GM10248 (cell line): ENCODE measurements around the gene TMEM273.

Experiments used
- CTCF ChIA-PET: fragments of 300-600 bp; sonication (Branson Sonifier 250); formaldehyde crosslinking; extraction: SDS; loops from one replicate; lab custom pipeline; 2021; ENCODE audit warnings: antibody characterized with exemption; lab: Yijun Ruan, JAX
- POLR2A ChIA-PET: fragments of 350-650 bp; sonication (Branson Sonifier 250); formaldehyde crosslinking; extraction: SDS; loops from one replicate; lab custom pipeline; 2020; ENCODE audit warnings: antibody characterized with exemption; lab: Yijun Ruan, JAX
- DNase-seq: peaks from one replicate; pipeline ENCODE4 v3.0.0; 2012; ENCODE audit errors: extremely low spot score
- TF ChIP-seq, protein P1 (sequence below): IDR thresholded peaks from 2 replicates; pipeline ENCODE4 v1.5.1; 2012; ENCODE audit warnings: mild to moderate bottlenecking, low read depth; ENCODE audit errors: extremely low read depth, missing control alignments, control extremely low read depth

Gene TMEM273

GRCh38 chr10:49172061-49172776 lies 16.0 kb downstream of the TMEM273 start:
- TF ChIP-seq, protein P1, sequence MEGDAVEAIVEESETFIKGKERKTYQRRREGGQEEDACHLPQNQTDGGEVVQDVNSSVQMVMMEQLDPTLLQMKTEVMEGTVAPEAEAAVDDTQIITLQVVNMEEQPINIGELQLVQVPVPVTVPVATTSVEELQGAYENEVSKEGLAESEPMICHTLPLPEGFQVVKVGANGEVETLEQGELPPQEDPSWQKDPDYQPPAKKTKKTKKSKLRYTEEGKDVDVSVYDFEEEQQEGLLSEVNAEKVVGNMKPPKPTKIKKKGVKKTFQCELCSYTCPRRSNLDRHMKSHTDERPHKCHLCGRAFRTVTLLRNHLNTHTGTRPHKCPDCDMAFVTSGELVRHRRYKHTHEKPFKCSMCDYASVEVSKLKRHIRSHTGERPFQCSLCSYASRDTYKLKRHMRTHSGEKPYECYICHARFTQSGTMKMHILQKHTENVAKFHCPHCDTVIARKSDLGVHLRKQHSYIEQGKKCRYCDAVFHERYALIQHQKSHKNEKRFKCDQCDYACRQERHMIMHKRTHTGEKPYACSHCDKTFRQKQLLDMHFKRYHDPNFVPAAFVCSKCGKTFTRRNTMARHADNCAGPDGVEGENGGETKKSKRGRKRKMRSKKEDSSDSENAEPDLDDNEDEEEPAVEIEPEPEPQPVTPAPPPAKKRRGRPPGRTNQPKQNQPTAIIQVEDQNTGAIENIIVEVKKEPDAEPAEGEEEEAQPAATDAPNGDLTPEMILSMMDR = no peak
- CTCF ChIA-PET = interaction anchor here (1.5 to 4.5 kb wide), 4 partner anchors 8 to 515 kb away, joined by 4 to 28 read pairs (median 15); no protein-coding TSS in a partner anchor
- no peak for DNase-seq
- POLR2A ChIA-PET = interaction anchor here (0.7 kb wide), 1 partner anchor 367 kb away, joined by 3 read pairs; the partner anchor contains the start of gene ERCC6

- DNase-seq = no peak
- POLR2A ChIA-PET = interaction anchor here (0.7 kb wide), 1 partner anchor 367 kb away, joined by 3 read pairs; the partner anchor contains the start of gene ERCC6
- TF ChIP-seq, protein P1 = no peak
- CTCF ChIA-PET = interaction anchor here (1.0 to 4.5 kb wide), 4 partner anchors 10 to 514 kb away, joined by 3 to 24 read pairs (median 5); no protein-coding TSS in a partner anchor
Observed at GRCh38 chr10:49171326-49172060, 16.7 kb downstream of the TMEM273 start.

DNA sequence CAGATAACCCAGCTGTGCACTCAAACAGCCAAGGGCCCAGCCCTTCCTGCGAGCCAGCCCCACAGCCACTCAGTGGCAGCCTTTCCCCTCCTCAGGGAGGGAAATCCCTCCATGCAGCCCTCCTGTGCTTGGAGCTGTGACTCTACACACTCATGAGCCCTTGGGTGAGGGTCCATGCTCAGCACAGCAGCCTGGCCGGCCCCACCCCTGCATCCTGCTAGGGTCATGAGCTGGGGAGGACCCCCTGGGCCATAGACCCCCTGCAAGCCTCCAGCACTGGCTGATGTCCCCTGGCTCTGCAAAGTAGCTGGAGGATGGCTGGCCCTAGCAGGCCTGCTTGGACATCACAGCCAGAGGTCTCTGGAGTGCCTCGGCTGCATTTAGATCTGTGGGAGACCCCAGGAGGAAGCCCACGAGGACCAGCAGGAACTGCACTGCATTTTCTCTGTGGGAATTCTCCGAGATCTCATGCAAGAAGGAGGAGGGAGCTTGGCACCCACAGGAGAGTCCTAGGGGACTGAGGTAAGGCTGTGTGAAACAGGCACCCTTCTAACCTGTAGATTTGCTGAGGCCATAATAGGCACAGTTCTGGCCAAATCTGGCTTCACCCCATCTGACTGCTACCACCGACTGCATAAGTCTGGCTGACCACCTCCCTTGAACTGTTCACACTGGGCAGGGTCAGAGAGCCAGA lies 17.4 kb downstream of the TMEM273 start:
- no peak for DNase-seq
- TF ChIP-seq, protein P1 = no peak
- ChIA-PET POLR2A (no interaction called here), CTCF (interaction anchor here (1.0 to 4.5 kb wide), 5 partner anchors 9 to 513 kb away, joined by 3 to 24 read pairs (median 4); no protein-coding TSS in a partner anchor)

DNA sequence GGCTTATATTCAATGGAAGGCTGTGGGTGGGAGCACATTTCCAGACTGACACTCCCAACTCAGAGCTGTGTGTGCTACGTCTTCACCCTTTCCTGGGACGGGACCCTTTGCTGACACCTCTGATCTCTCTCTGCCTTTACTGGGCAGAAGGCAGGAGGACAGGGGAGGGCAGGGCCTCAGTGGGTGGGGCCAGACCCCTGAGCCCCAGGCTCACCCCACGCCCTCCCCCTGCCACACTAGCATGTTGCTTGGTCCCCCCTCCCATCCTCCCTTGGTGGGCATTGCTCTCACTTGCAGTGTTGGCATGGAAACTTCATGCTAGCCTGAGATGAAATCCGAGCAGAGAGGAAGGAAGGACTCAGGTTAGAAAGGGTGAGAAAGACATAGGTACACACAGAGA lies 18.4 kb downstream of the TMEM273 start:
- TF ChIP-seq, protein P1 = no peak
- POLR2A ChIA-PET = no interaction called here
- DNase-seq = no peak
- CTCF ChIA-PET = interaction anchor here (1.3 to 4.5 kb wide), 3 partner anchors 15 to 512 kb away, joined by 3 to 24 read pairs (median 4); no protein-coding TSS in a partner anchor

DNA sequence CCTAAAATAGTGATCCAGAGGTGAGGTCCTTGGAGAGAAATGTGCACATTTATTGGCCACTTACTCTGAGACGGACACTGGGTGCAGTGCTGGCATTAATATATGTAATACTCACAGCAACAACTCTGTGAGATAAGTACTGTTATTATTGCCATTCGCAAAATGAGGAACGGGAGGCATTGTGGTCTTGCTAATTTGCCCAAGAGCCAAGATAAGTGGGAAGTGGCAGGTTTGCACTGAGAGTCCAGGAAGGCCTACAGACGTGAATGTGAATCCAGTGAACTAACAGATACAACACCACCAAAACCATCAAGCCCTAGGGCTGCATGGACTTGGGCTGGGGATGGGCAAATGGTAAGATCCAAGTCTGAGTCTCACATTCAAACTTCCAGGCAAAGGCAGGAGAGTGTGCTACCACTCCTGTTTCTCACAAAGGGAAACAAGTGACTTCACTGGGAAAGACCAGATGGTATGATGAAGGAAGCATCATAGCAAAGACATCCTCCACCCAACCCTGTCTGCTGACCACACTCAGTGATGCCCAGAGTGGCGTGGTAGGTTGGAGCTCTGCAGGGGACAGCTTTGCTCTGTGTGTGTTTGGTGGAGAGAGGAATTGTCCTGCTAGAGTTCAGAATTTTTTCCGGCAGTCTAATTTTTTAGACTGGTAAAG lies 19.2 kb downstream of the TMEM273 start:
- no peak for DNase-seq
- POLR2A ChIA-PET = no interaction called here
- CTCF ChIA-PET = interaction anchor here (1.3 to 2.2 kb wide), 3 partner anchors 16 to 512 kb away, joined by 3 to 9 read pairs (median 4); no protein-coding TSS in a partner anchor
- TF ChIP-seq, protein P1 = no peak

DNA sequence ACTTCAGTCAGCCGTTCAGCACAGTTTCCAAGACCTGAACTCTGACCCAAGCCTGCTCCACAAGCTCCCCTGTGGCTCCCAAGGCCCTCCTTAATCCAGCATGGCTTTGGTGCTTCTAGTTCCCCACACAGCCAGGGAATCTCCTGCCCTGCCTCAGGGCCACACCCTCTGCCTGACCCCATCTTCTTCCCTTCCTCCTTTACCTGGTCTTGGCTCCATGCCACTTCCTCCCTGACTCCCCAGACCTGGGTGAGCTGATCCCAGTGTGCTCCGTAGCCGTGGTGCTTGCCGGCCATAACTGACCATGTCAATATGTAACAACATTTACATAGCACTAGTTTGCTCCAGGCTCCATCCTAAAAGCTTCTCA lies 20.0 kb downstream of the TMEM273 start:
- TF ChIP-seq, protein P1 = no peak
- ChIA-PET CTCF (interaction anchor here (0.9 to 2.2 kb wide), 4 partner anchors 12 to 512 kb away, joined by 3 to 9 read pairs (median 6); no protein-coding TSS in a partner anchor), POLR2A (no interaction called here)
- DNase-seq = no peak
